Duodenal mucosa (tissue), 2 donors: ENCODE results near the gene EPHA2.
A peak's percentile ranks its signal among the peaks of the same experiment; 100 is the strongest.

ENCODE experiments used
- H3K27ac ChIP-seq: one replicate; pipeline ENCODE4 v1.7.0; 2013; ENCODE audit warnings: low read depth, low read length
- H3K27me3 ChIP-seq, 2 donors: one replicate each; pipeline ENCODE4 v1.7.0; 2013; ENCODE audit warnings: low read length in 2 of 2, control low read depth in 1 of 2; ENCODE audit not compliant: insufficient read depth in 2 of 2, control insufficient read depth in 1 of 2
- H3K36me3 ChIP-seq, 2 donors: one replicate each; pipeline ENCODE4 v1.7.0; 2013; ENCODE audit warnings: low read length in 2 of 2, control low read depth in 1 of 2; ENCODE audit not compliant: insufficient read depth in 2 of 2, control insufficient read depth in 1 of 2
- H3K4me1 ChIP-seq, 2 donors: one replicate each; pipeline ENCODE4 v1.7.0; 2013; ENCODE audit warnings: low read length in 2 of 2, control low read depth in 1 of 2; ENCODE audit not compliant: insufficient read depth in 2 of 2, control insufficient read depth in 1 of 2
- H3K4me3 ChIP-seq, 2 donors: one replicate each; pipeline ENCODE4 v1.7.0; 2013; ENCODE audit warnings: low read length in 2 of 2, low read depth in 1 of 2
- H3K9ac ChIP-seq, 2 donors: one replicate each; pipeline ENCODE4 v1.7.0; 2013; ENCODE audit warnings: low read length in 2 of 2, low read depth in 1 of 2
- H3K9me3 ChIP-seq, 2 donors: one replicate each; pipeline ENCODE4 v1.7.0; 2013; ENCODE audit warnings: low read length in 2 of 2, control low read depth in 1 of 2; ENCODE audit not compliant: control insufficient read depth in 1 of 2

EPHA2 gene

GRCh38 chr1:16184557-16185303, 28.9 kb upstream of the EPHA2 start:
- Histone ChIP-seq H3K4me3 (no peak overlapping the region), H3K9me3 (no peaks in the 10 kb centered on the region), H3K27ac (no peak overlapping the region), H3K9ac (no peak overlapping the region), H3K27me3 (no peaks in the 10 kb centered on the region), H3K36me3 (no peaks in the 10 kb centered on the region), H3K4me1 (peaks cover 15 to 31% of the 10 kb centered on the region in 2 donors)

- no peaks in the 10 kb centered on the region for H3K36me3 ChIP-seq
Observed at GRCh38 chr1:16183765-16184556, 28.1 kb upstream of the EPHA2 start.

GRCh38 chr1:16183179-16183578, 27.3 kb upstream of the EPHA2 start:
- no peak overlapping the region for H3K9ac ChIP-seq
- no peaks in the 10 kb centered on the region for H3K9me3 ChIP-seq
- peaks cover 14 to 29% of the 10 kb centered on the region in 2 donors for H3K4me1 ChIP-seq
- no peak overlapping the region for H3K4me3 ChIP-seq
- H3K36me3 ChIP-seq = no peaks in the 10 kb centered on the region
- no peaks in the 10 kb centered on the region for H3K27me3 ChIP-seq
- H3K27ac ChIP-seq = no peak overlapping the region

More at GRCh38 chr1:16183765-16184556, 28.1 kb upstream of the EPHA2 start:
- no peaks in the 10 kb centered on the region for H3K9me3 ChIP-seq
- H3K27me3 ChIP-seq = no peaks in the 10 kb centered on the region
- H3K9ac ChIP-seq = no peak overlapping the region
- H3K27ac ChIP-seq = no peak overlapping the region
- H3K4me1 ChIP-seq = peaks cover 11 to 29% of the 10 kb centered on the region in 2 donors
- no peak overlapping the region for H3K4me3 ChIP-seq

DNA sequence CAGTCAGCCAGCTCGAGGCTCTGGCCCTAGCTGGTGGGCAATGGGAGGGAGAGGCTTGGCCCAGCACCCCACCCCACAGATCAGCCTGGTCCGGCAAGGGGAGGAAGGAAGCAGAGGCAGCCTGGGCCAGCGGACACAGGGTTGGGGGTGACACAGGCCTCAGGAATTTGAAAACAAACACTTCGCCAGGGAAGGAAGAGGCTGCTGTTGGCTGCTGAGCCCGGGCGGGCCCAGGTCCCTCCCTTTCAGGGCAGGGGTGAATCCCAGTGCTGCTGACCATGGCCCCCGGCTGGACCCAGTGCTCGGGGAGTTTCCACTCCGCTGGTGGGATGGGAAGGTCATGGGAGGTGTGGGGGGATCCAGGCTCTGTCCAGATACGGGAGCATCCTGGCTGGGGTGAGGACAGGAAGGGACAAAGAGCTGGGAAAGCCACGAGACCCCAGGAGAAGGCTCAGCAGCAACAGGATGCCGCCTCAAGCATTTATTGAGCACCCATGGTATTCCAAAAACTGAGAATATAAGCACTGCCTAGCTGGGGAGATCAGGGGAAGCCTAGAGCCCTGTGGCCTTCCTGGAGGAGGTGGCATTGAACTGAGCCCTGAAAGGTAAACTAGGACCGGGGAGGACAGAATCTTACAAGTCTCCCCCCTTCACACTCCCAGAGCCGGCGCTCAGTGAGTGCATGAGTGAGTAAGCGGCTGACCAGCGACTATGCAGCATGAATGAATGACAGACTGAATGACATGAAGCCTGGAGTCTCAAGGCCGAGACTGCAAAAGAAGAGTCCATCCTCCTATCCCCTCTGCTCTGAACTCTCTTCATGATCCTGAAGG, 26.2 kb upstream of the EPHA2 start:
- Histone ChIP-seq H3K4me3 (no peak overlapping the region), H3K27ac (peak overlapping the region; percentile 88), H3K9ac (no peak overlapping the region), H3K36me3 (no peaks in the 10 kb centered on the region), H3K9me3 (no peaks in the 10 kb centered on the region), H3K4me1 (peaks cover 16 to 31% of the 10 kb centered on the region in 2 donors), H3K27me3 (no peaks in the 10 kb centered on the region)

GRCh38 chr1:16180291-16180824, 24.5 kb upstream of the EPHA2 start:
- H3K27me3 ChIP-seq = no peaks in the 10 kb centered on the region
- H3K27ac ChIP-seq = no peak overlapping the region
- peaks cover 32 to 48% of the 10 kb centered on the region in 2 donors for H3K4me1 ChIP-seq

GRCh38 chr1:16178596-16179497, 23.0 kb upstream of the EPHA2 start:
- H3K36me3 ChIP-seq = no peaks in the 10 kb centered on the region
- no peaks in the 10 kb centered on the region for H3K9me3 ChIP-seq
- H3K4me1 ChIP-seq = peaks cover 43 to 63% of the 10 kb centered on the region in 2 donors
- H3K9ac ChIP-seq = no peak overlapping the region
- H3K27me3 ChIP-seq = no peaks in the 10 kb centered on the region
- no peak overlapping the region for H3K4me3 ChIP-seq
- no peak overlapping the region for H3K27ac ChIP-seq

More at GRCh38 chr1:16180291-16180824, 24.5 kb upstream of the EPHA2 start:
- Histone ChIP-seq H3K4me3 (no peak overlapping the region), H3K9ac (no peak overlapping the region), H3K9me3 (no peaks in the 10 kb centered on the region), H3K36me3 (no peaks in the 10 kb centered on the region)

DNA sequence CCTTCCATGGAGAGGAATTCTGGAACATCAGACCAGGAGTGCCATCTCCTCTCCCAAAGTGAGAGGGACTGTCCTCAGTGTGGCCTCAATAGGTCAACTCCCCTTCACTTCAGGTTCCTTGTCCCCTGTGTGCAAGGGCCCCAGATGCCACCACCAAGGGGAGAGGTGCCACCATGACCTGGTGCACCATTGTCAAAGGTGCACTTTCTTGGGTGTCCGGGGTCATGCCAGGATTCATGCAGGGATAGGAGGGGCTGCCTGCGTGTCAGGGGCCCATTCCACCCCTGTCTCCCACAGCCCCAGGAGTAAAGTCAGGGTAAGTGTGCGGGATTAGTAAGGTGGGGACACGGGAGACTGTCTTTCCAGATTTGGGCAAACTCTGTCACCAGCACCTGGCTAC, 21.4 kb upstream of the EPHA2 start:
- no peak overlapping the region for H3K4me3 ChIP-seq
- H3K9me3 ChIP-seq = no peaks in the 10 kb centered on the region
- no peaks in the 10 kb centered on the region for H3K36me3 ChIP-seq
- no peaks in the 10 kb centered on the region for H3K27me3 ChIP-seq
- H3K4me1 ChIP-seq = peaks cover 56 to 76% of the 10 kb centered on the region in 2 donors
- H3K27ac ChIP-seq = no peak overlapping the region
- H3K9ac ChIP-seq = no peak overlapping the region

DNA sequence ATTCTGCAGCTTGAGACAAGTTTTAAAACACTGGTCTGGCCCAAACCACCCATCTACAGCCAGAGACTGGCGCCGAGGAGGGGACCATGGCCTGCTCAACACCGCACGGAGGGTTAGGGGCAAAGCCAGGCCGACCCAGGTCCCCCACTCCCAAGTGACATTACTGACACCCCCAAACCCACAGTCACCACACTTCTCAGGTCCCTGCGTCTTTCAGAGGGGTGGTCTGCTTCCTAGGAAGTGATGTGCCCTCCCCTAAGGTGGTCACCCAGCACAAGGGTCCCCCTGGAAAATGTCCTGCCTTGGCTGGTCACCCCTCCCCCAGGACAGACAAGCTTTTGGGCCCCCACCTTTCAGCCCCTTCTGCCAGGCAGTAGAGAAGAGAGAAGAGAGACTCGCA, 20.8 kb upstream of the EPHA2 start:
- H3K4me3 ChIP-seq = no peak overlapping the region
- H3K9me3 ChIP-seq = no peaks in the 10 kb centered on the region
- H3K27me3 ChIP-seq = no peaks in the 10 kb centered on the region
- H3K27ac ChIP-seq = peak overlapping the region; percentile 72
- peaks cover 62 to 74% of the 10 kb centered on the region in 2 donors for H3K4me1 ChIP-seq
- H3K9ac ChIP-seq = peak overlapping the region in 1 of 2 donors; percentile 37
- no peaks in the 10 kb centered on the region for H3K36me3 ChIP-seq
